22Rv1 (cell line): ENCODE results near the gene PEX11B.
"Not testable (repeated sequence)": the region's sequence is repeated elsewhere in the genome, so short reads cannot be mapped to it uniquely, and the experiment has no call there.

Experiments
- H3K27ac ChIP-seq: fragments of 450-650 bp; 2 replicates; pipeline ENCODE4 v1.5.1; 2017
- ZFX ChIP-seq: fragments of 450-650 bp; IDR thresholded peaks from 2 replicates; pipeline ENCODE4 v1.6.1; 2017; ENCODE audit warnings: antibody characterized with exemption, borderline replicate concordance
- TF ChIP-seq, protein P1 (sequence below): fragments of 450-650 bp; IDR thresholded peaks from 2 replicates; pipeline ENCODE4 v1.5.1; 2017; ENCODE audit warnings: mild to moderate bottlenecking

The PEX11B gene

GRCh38 chr1:145942405-145942804 lies 23.9 kb upstream of the PEX11B start:
- TF ChIP-seq, protein P1, sequence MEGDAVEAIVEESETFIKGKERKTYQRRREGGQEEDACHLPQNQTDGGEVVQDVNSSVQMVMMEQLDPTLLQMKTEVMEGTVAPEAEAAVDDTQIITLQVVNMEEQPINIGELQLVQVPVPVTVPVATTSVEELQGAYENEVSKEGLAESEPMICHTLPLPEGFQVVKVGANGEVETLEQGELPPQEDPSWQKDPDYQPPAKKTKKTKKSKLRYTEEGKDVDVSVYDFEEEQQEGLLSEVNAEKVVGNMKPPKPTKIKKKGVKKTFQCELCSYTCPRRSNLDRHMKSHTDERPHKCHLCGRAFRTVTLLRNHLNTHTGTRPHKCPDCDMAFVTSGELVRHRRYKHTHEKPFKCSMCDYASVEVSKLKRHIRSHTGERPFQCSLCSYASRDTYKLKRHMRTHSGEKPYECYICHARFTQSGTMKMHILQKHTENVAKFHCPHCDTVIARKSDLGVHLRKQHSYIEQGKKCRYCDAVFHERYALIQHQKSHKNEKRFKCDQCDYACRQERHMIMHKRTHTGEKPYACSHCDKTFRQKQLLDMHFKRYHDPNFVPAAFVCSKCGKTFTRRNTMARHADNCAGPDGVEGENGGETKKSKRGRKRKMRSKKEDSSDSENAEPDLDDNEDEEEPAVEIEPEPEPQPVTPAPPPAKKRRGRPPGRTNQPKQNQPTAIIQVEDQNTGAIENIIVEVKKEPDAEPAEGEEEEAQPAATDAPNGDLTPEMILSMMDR, result no peak
- no peak for TF ChIP-seq ZFX
- H3K27ac ChIP-seq, result no peak overlapping the region

- TF ChIP-seq, protein P1, result no peak
- TF ChIP-seq ZFX, result no peak
- no peak overlapping the region for H3K27ac ChIP-seq
These were observed 18.9 kb upstream of the PEX11B start for GRCh38 chr1:145937436-145937835.

- H3K27ac ChIP-seq, result no peak overlapping the region; the same call in 1 of the 2 replicates
- TF ChIP-seq, protein P1, result no peak
- TF ChIP-seq ZFX, result no peak
These were observed 17.7 kb upstream of the PEX11B start for GRCh38 chr1:145936247-145936646.

DNA sequence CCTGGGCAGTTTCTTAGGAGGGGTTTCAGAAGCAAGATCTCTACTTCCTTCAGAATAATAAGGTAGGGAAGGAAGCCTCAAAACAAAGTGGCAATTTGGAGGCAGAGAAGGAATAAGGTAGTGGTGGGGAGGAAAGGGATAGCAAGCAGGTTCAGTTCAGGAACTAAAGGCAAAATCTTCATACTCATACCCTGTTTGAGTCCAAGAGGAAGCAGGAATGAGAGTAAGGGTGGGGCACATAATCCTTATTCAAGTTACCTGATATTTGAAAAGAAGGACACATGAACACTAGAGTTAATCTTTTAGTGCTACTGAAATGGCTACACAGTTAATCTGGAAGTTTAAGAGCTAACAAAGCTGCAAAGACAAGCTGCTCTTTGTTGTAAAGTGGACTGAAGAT lies 17.2 kb upstream of the PEX11B start:
- no peak overlapping the region; the same call in 1 of the 2 replicates for H3K27ac ChIP-seq
- TF ChIP-seq, protein P1, result no peak
- TF ChIP-seq ZFX, result no peak

GRCh38 chr1:145932522-145933009 lies 14.0 kb upstream of the PEX11B start:
- not testable (repeated sequence) for H3K27ac ChIP-seq

- H3K27ac ChIP-seq, result peak overlapping the region; percentile 92
These were observed 9.6 kb upstream of the PEX11B start for GRCh38 chr1:145927916-145928643.

DNA sequence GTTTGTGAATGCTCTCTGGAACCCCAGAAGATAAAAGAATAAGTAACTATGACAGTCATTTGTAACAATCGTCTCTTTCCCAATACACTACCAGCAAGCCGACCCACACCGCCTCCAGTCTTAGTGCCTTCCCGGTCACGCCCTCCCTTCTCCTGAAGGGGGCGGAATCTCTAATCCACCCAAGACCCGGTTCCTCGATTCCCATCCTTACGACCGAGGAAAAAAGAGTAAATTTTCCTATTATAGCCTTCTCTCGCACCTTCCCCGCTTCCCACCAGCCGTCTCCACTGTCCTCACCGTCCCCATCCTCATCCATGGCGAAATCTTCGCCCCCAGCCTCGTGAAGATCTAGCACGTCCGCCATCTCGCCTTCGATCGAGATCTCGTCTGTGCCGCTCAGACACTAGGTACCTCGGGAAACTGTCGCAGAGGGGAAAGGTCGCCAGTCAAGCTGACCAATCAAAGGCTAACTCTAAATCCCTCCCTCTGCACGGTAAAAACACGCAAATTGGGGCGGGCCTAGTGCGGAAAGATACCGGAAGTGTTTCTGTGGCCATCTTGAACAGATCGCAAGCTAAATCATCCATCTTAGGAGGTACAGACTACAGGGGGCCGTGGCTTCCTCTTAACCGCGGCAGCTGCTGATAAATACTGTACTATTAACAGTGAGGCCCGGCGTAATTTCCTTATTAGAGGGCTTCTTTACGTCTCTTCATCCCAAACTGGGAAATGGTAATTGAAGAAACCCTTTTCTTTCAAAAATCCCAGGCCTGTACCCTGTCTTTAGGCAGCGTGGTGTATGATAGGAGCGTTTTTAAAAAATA lies 8.8 kb upstream of the PEX11B start, which contains the start of gene RBM8A:
Gene RBM8A (minus strand): TSS at position 422 of the 824 bp plus-strand sequence. CDS start 58 bp downstream, at position 364.
- H3K27ac ChIP-seq, result peak within 1 kb of the TSS; percentile 92
- no peak for TF ChIP-seq ZFX
- TF ChIP-seq, protein P1, result peak; percentile 93

More at GRCh38 chr1:145927916-145928643, 9.6 kb upstream of the PEX11B start:
- TF ChIP-seq, protein P1, result no peak
- no peak for TF ChIP-seq ZFX
